ENCODE measurements around the gene EXTL2. TPM values are rescaled to one million over a fixed set of nuclear protein-coding genes. Genes with fewer than 3 reads are reported as not detected.

EXTL2 gene
- total RNA-seq, 1 experiment from 2014 or later, result 9.8 TPM

DNA sequence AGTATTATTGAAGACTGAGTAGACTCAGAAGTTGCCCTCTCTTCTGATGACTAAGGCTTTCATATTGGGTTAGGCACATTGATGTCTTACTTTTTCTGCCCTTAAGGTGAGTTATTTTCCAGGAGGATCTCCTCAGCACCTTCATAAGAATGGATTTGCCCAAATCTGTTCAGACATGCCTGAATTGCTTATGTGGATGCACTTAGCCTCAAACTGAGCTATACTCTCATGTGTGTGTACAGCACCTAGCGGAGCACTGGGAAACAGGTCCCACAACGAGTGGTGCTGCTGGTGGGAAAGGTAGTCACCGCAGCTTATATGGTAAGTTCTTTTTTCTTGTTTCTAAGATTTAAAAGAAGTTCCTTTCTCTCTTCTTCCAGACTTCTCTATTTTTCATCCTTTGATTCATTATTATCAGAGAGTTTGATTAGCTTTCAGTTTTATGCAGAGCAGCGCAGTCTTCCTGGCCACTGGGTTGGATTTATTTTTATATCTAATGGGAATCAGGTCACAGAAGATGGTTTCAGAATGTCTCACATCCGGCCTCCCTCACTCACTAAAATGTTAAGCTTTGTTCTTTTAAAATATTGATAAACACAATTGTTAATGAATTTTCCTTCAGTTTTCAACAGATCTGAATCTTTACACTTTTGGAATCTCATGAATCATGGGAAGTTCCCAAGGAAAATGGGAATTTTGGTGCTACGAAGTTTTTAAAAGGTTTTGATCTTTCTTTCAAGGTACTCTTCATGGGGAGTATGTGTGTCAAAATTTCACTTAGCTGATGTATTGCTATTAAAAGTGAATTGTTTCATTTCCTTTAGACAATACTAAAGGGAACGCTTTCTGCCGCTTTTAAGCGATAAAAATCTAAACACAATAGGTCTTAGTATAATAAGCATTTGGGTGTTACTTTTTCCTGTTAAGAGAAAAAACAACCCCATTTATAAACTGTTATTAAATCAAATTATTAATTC is 58.5 kb downstream of the EXTL2 start:
- Histone ChIP-seq H3K4me1 (ENCODE audit: control insufficient read depth, insufficient read depth, low read length) (no peaks in the 10 kb centered on the region), H3K27me3 (ENCODE audit: control insufficient read depth, insufficient read depth, low read length) (no peaks in the 10 kb centered on the region), H3K9me3 (ENCODE audit: control insufficient read depth, insufficient read depth, low read depth, low read length) (no peaks in the 10 kb centered on the region), H3K4me3 (ENCODE audit: low read depth in 2 of 2, low read length in 2 of 2) (no peak overlapping the region), H3K36me3 (ENCODE audit: control insufficient read depth, insufficient read depth, low read length) (no peaks in the 10 kb centered on the region), H3K27ac (ENCODE audit: low read length) (no peak overlapping the region)
- DNase-seq (ENCODE audit: low read depth, low spot score), result no peak
- intact Hi-C loops (cut with micrococcal nuclease; ENCODE audit: unreplicated experiment), result no loop called here
- BruUV-seq (replicated peaks), result no TSS peak
- in situ Hi-C loops (cut with HindIII; ENCODE audit: low pct_unique_long_range_greater_than_20kb, low sequenced_read_pairs), result no loop called here
- TF ChIP-seq, protein P1, sequence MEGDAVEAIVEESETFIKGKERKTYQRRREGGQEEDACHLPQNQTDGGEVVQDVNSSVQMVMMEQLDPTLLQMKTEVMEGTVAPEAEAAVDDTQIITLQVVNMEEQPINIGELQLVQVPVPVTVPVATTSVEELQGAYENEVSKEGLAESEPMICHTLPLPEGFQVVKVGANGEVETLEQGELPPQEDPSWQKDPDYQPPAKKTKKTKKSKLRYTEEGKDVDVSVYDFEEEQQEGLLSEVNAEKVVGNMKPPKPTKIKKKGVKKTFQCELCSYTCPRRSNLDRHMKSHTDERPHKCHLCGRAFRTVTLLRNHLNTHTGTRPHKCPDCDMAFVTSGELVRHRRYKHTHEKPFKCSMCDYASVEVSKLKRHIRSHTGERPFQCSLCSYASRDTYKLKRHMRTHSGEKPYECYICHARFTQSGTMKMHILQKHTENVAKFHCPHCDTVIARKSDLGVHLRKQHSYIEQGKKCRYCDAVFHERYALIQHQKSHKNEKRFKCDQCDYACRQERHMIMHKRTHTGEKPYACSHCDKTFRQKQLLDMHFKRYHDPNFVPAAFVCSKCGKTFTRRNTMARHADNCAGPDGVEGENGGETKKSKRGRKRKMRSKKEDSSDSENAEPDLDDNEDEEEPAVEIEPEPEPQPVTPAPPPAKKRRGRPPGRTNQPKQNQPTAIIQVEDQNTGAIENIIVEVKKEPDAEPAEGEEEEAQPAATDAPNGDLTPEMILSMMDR (IDR thresholded peaks at IDR 0.05), result no peak
- TF ChIP-seq, protein P2, sequence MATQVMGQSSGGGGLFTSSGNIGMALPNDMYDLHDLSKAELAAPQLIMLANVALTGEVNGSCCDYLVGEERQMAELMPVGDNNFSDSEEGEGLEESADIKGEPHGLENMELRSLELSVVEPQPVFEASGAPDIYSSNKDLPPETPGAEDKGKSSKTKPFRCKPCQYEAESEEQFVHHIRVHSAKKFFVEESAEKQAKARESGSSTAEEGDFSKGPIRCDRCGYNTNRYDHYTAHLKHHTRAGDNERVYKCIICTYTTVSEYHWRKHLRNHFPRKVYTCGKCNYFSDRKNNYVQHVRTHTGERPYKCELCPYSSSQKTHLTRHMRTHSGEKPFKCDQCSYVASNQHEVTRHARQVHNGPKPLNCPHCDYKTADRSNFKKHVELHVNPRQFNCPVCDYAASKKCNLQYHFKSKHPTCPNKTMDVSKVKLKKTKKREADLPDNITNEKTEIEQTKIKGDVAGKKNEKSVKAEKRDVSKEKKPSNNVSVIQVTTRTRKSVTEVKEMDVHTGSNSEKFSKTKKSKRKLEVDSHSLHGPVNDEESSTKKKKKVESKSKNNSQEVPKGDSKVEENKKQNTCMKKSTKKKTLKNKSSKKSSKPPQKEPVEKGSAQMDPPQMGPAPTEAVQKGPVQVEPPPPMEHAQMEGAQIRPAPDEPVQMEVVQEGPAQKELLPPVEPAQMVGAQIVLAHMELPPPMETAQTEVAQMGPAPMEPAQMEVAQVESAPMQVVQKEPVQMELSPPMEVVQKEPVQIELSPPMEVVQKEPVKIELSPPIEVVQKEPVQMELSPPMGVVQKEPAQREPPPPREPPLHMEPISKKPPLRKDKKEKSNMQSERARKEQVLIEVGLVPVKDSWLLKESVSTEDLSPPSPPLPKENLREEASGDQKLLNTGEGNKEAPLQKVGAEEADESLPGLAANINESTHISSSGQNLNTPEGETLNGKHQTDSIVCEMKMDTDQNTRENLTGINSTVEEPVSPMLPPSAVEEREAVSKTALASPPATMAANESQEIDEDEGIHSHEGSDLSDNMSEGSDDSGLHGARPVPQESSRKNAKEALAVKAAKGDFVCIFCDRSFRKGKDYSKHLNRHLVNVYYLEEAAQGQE (IDR thresholded peaks at IDR 0.05; ENCODE audit: insufficient read depth in 1 of 2, low read depth in 2 of 2, low read length in 1 of 2), result no peak
- TF ChIP-seq TCF7L2 (IDR thresholded peaks at IDR 0.05; ENCODE audit: low read depth, low read length) (no peak), SIN3A (IDR thresholded peaks at IDR 0.05; ENCODE audit: borderline replicate concordance, insufficient read depth, low read depth, low read length) (no peak), POLR2AphosphoS5 (IDR thresholded peaks at IDR 0.05; ENCODE audit: low read depth, low read length) (no peak)
- ChIA-PET CTCF (no interaction called here), POLR2A (no interaction called here)
- no peak for ATAC-seq

DNA sequence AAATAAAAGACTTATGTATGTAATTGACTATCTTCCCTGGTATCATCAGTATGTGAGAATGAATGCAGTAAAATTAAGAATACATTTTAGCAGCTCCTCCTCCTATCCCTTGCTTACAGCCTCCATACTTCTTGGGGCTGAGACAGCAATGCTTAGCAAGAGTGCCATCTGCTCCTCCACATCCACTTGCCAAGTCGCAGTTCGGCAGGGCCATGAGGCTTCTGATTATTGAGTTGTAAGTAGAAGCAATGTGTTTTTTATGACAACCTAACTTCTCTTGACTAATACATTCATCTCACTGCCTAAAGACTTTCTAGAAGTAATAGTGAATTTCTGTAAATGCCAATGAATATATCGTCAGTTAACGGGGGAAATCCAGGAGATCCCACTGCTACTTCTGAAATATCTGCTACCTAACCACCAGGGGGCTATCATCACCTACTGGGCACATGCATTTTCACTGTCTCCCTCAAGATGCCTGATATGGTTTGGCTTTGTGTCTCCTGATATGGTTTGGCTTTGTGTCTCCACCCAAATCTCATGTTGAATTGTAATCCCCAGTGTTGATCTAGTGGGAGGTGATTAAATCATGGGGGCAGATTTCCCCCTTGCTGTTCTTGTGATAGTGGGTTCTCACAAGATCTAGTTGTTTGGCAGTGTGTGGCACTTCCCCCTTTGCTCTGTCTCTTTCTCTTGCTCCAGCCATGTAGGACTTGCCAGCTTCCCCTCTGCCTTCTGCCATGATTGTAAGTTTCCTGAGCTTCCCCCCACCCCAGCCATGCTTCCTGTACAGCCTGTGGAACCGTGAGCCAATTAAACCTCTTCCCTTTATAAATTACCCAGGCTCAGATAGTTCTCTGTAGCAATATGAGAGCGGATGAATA is 59.6 kb downstream of the EXTL2 start:
- in situ Hi-C loops (cut with HindIII; ENCODE audit: low pct_unique_long_range_greater_than_20kb, low sequenced_read_pairs), result no loop called here
- intact Hi-C loops (cut with micrococcal nuclease; ENCODE audit: unreplicated experiment), result no loop called here
- POLR2A ChIA-PET, result no interaction called here
- no peaks in the 10 kb centered on the region for H3K9me3 ChIP-seq (ENCODE audit: control insufficient read depth, insufficient read depth, low read depth, low read length)
- no peaks in the 10 kb centered on the region for H3K27me3 ChIP-seq (ENCODE audit: control insufficient read depth, insufficient read depth, low read length)
- no peaks in the 10 kb centered on the region for H3K4me1 ChIP-seq (ENCODE audit: control insufficient read depth, insufficient read depth, low read length)
- TF ChIP-seq, protein P2 (IDR thresholded peaks at IDR 0.05; ENCODE audit: insufficient read depth in 1 of 2, low read depth in 2 of 2, low read length in 1 of 2), result no peak
- TF ChIP-seq, protein P1 (IDR thresholded peaks at IDR 0.05), result peak; percentile 53
- no TSS peak for BruUV-seq (replicated peaks)
- H3K36me3 ChIP-seq (ENCODE audit: control insufficient read depth, insufficient read depth, low read length), result no peaks in the 10 kb centered on the region
- H3K4me3 ChIP-seq (ENCODE audit: low read depth in 2 of 2, low read length in 2 of 2), result no peak overlapping the region
- no peak overlapping the region for H3K27ac ChIP-seq (ENCODE audit: low read length)
- ATAC-seq (no peak), DNase-seq (ENCODE audit: low read depth, low spot score) (peak; percentile 5)
- CTCF ChIA-PET, result no interaction called here

All from Panc1 (cell line).